NT2/D1 (cell line): Measurements from ENCODE around the gene TMEM14A.

Experiments used
- SUZ12 ChIP-seq: IDR thresholded peaks from 2 replicates; pipeline ENCODE4 v1.6.1; 2011; ENCODE audit not compliant: insufficient read length, insufficient read depth; ENCODE audit errors: extremely low read depth
- YY1 ChIP-seq: IDR thresholded peaks from 2 replicates; pipeline ENCODE4 v1.6.1; 2011; ENCODE audit not compliant: insufficient read length, insufficient read depth
- ZNF274 ChIP-seq: IDR thresholded peaks from 2 replicates; pipeline ENCODE4 v1.6.1; 2011; ENCODE audit warnings: mild to moderate bottlenecking, low read depth, low read length

GRCh38 chr6:52697903-52698302 lies 27.0 kb downstream of the TMEM14A start:
- no peak for TF ChIP-seq ZNF274
- no peak for TF ChIP-seq SUZ12
- TF ChIP-seq YY1: no peak
